H9 (cell line): ENCODE measurements around the gene IMMP1L. TPM values are rescaled to one million over a fixed set of nuclear protein-coding genes. Genes with fewer than 3 reads are reported as not detected.

ENCODE experiments used
- DNase-seq: peaks from one replicate; pipeline ENCODE4 v3.0.0-alpha.2; 2017
- H2AFZ ChIP-seq: one replicate; pipeline ENCODE4 v1.6.1; 2013; ENCODE audit warnings: mild to moderate bottlenecking, low read length, control low read depth, moderate library complexity
- H2AK5ac ChIP-seq: 2 replicates; pipeline ENCODE4 v1.6.1; 2013; ENCODE audit warnings: low read length, control low read depth, mixed read lengths; ENCODE audit not compliant: insufficient read length
- H2BK120ac ChIP-seq: one replicate; pipeline ENCODE4 v1.6.1; 2013; ENCODE audit warnings: low read depth, mild to moderate bottlenecking, low read length, control low read depth, inconsistent platforms; ENCODE audit not compliant: poor library complexity, severe bottlenecking
- H2BK12ac ChIP-seq: 2 replicates; pipeline ENCODE4 v1.6.1; 2013; ENCODE audit warnings: low read length, control low read depth, mixed read lengths, low read depth; ENCODE audit not compliant: insufficient read length
- H2BK15ac ChIP-seq: 2 replicates; pipeline ENCODE4 v1.6.1; 2013; ENCODE audit warnings: low read depth, low read length, control low read depth
- H2BK20ac ChIP-seq: one replicate; pipeline ENCODE4 v1.6.1; 2013; ENCODE audit warnings: low read depth, mild to moderate bottlenecking, low read length, control low read depth, inconsistent platforms; ENCODE audit not compliant: poor library complexity, severe bottlenecking
- H2BK5ac ChIP-seq: 2 replicates; pipeline ENCODE4 v1.6.1; 2013; ENCODE audit warnings: low read length, control low read depth, mixed read lengths; ENCODE audit not compliant: insufficient read length
- H3K14ac ChIP-seq: 2 replicates; pipeline ENCODE4 v1.6.1; 2013; ENCODE audit warnings: low read length, control low read depth; ENCODE audit not compliant: insufficient read depth
- H3K18ac ChIP-seq: 2 replicates; pipeline ENCODE4 v1.6.1; 2013; ENCODE audit warnings: low read depth, mild to moderate bottlenecking, mixed read lengths, low read length, control low read depth; ENCODE audit not compliant: insufficient read length
- H3K23ac ChIP-seq: 2 replicates; pipeline ENCODE4 v1.6.1; 2013; ENCODE audit warnings: low read length, control low read depth, mixed read lengths, low read depth; ENCODE audit not compliant: insufficient read length
- H3K23me2 ChIP-seq: 2 replicates; pipeline ENCODE4 v1.6.1; 2013; ENCODE audit warnings: low read depth, mild to moderate bottlenecking, mixed read lengths, low read length, control low read depth; ENCODE audit not compliant: insufficient read length, poor library complexity, severe bottlenecking
- H3K27ac ChIP-seq: 2 replicates; pipeline ENCODE4 v1.5.1; 2013; ENCODE audit warnings: low read length, control low read depth, mixed read lengths, low read depth; ENCODE audit not compliant: insufficient read length
- H3K27me3 ChIP-seq: 2 replicates; pipeline ENCODE4 v1.6.1; 2013; ENCODE audit warnings: low read length, control low read depth, inconsistent platforms; ENCODE audit not compliant: insufficient read depth
- H3K4ac ChIP-seq: 2 replicates; pipeline ENCODE4 v1.6.1; 2013; ENCODE audit warnings: low read depth, mild to moderate bottlenecking, control low read depth, inconsistent platforms, low read length, moderate library complexity
- H3K4me1 ChIP-seq: 2 replicates; pipeline ENCODE4 v1.6.1; 2013; ENCODE audit warnings: low read length, control low read depth, inconsistent platforms; ENCODE audit not compliant: insufficient read depth
- H3K4me2 ChIP-seq: 2 replicates; pipeline ENCODE4 v1.6.1; 2013; ENCODE audit warnings: low read length, control low read depth, mixed read lengths; ENCODE audit not compliant: insufficient read length, insufficient read depth
- H3K56ac ChIP-seq: 2 replicates; pipeline ENCODE4 v1.6.1; 2013; ENCODE audit warnings: low read depth, mild to moderate bottlenecking, mixed read lengths, low read length, control low read depth; ENCODE audit not compliant: insufficient read length
- H3K79me1 ChIP-seq: 2 replicates; pipeline ENCODE4 v1.6.1; 2013; ENCODE audit warnings: low read depth, mild to moderate bottlenecking, moderate library complexity, low read length, control low read depth, inconsistent platforms; ENCODE audit not compliant: insufficient read depth, poor library complexity, severe bottlenecking
- H3K79me2 ChIP-seq: 2 replicates; pipeline ENCODE4 v1.6.1; 2013; ENCODE audit warnings: low read length, control low read depth, inconsistent platforms; ENCODE audit not compliant: insufficient read depth
- H3K9ac ChIP-seq: 2 replicates; pipeline ENCODE4 v1.6.1; 2013; ENCODE audit warnings: low read length, control low read depth, mixed read lengths; ENCODE audit not compliant: insufficient read length; ENCODE audit errors: extremely low read depth
- H3K9me3 ChIP-seq: one replicate; pipeline ENCODE4 v1.6.1; 2013; ENCODE audit warnings: low read depth, low read length, inconsistent platforms; ENCODE audit not compliant: control insufficient read depth
- H3T11ph ChIP-seq: one replicate; pipeline ENCODE4 v1.6.1; 2013; ENCODE audit warnings: mild to moderate bottlenecking, low read length, control low read depth, inconsistent platforms
- H4K20me1 ChIP-seq: one replicate; pipeline ENCODE4 v1.6.1; 2013; ENCODE audit not compliant: control insufficient read depth, insufficient read length, insufficient read depth
- H4K5ac ChIP-seq: 2 replicates; pipeline ENCODE4 v1.6.1; 2013; ENCODE audit warnings: low read depth, mild to moderate bottlenecking, mixed read lengths, low read length, control low read depth; ENCODE audit not compliant: insufficient read length
- H4K8ac ChIP-seq: replicated peaks from 2 replicates; pipeline ENCODE4 v1.6.1; 2013; ENCODE audit warnings: low read length, control low read depth, mixed read lengths, low read depth; ENCODE audit not compliant: insufficient read length
- H4K91ac ChIP-seq: 2 replicates; pipeline ENCODE4 v1.6.1; 2013; ENCODE audit warnings: low read depth, mild to moderate bottlenecking, moderate library complexity, mixed read lengths, low read length, control low read depth; ENCODE audit not compliant: insufficient read length
- H3K27ac Mint-ChIP-seq, 3 experiments: 2 replicates in 2 of 3; 3 replicates in 1 of 3; pipeline ENCODE4 v1.8.0; 2020 to 2021; ENCODE audit warnings: mixed read lengths in 3 of 3, mild to moderate bottlenecking in 1 of 3, moderate library complexity in 1 of 3
- H3K27me3 Mint-ChIP-seq: 2 replicates; pipeline ENCODE4 v1.8.0; 2021; ENCODE audit warnings: low read depth, mild to moderate bottlenecking, moderate library complexity, mixed read lengths
- H3K36me3 Mint-ChIP-seq, 3 experiments: 2 replicates in 2 of 3; 3 replicates in 1 of 3; pipeline ENCODE4 v1.8.0; 2020 to 2021; ENCODE audit warnings: low read depth in 3 of 3, mixed read lengths in 3 of 3; ENCODE audit not compliant: insufficient read depth in 1 of 3
- H3K4me1 Mint-ChIP-seq, 2 experiments: 2 replicates each; pipeline ENCODE4 v1.8.0; 2020; ENCODE audit warnings: mixed read lengths in 2 of 2
- H3K4me3 Mint-ChIP-seq, 2 experiments: 2 replicates in 1 of 2; 3 replicates in 1 of 2; pipeline ENCODE4 v1.8.0; 2020 to 2021; ENCODE audit warnings: mild to moderate bottlenecking in 2 of 2, mixed read lengths in 2 of 2, moderate library complexity in 1 of 2
- H3K9me3 Mint-ChIP-seq, 2 experiments: 2 replicates in 1 of 2; 3 replicates in 1 of 2; pipeline ENCODE4 v1.8.0; 2020; ENCODE audit warnings: mild to moderate bottlenecking in 2 of 2, mixed read lengths in 2 of 2, moderate library complexity in 1 of 2
- WGBS: extraction: QIAGEN DNeasy Blood & Tissue Kit; methylation state at CpG from one replicate; pipeline ENCODE4 v1.1.7; 2013; ENCODE audit warnings: missing lambda C conversion rate, low lambda C conversion rate, mixed read lengths; ENCODE audit not compliant: insufficient read length; ENCODE audit errors: extremely low coverage; 5-methylcytosine and 5-hydroxymethylcytosine counted together
- total RNA-seq: library from RNA; stranded (reverse); gene quantifications from 2 replicates; pipeline ENCODE4 v1.2.1, GENCODE V29; 2021
- TF ChIP-seq, protein P1 (sequence below): fragments of 200-600 bp; sonication (generic); conservative IDR thresholded peaks from 3 replicates; pipeline ENCODE4 v1.8.0; 2021; ENCODE audit warnings: antibody characterized with exemption, mild to moderate bottlenecking

The IMMP1L gene
- total RNA-seq, 1 experiment from 2014 or later: 27.0 TPM

DNA sequence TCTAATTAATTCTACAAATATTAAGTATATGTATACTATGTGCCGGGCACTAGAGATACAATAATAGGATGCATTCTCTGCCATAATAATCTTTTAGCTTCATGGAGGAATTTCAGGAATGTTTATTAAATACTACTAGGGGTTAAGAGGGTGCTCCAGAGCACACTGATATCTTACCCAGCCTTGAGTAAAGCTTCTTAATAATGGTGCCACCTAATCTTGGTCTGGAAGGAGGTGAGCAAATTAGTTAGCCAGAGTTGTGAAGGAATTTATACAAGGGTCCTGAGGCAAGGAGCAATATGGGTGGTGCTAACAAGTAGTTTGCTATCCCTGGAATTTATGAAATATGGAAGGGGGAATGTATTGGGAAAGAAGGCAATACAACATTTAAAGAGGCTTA lies 21.9 kb upstream of the IMMP1L start:
- H3K9ac ChIP-seq: no peak overlapping the region
- H3T11ph ChIP-seq: no peak overlapping the region
- no peaks in the 10 kb centered on the region for H3K4me1 ChIP-seq
- H2BK5ac ChIP-seq: no peak overlapping the region
- H2AK5ac ChIP-seq: no peak overlapping the region
- no peak overlapping the region for H2BK15ac ChIP-seq
- no peak overlapping the region for H3K18ac ChIP-seq
- H3K36me3 Mint-ChIP-seq: peaks cover 2 to 5% (median 4%) of the 10 kb centered on the region in 3 experiments; a peak in 4 of 7 replicates
- no CpG with 5 or more reads among the region's 1 CpG for WGBS
- no peak overlapping the region for H3K14ac ChIP-seq
- no peak overlapping the region for H4K91ac ChIP-seq
- H2BK120ac ChIP-seq: no peak overlapping the region
- H2AFZ ChIP-seq: no peak overlapping the region
- H3K4ac ChIP-seq: no peak overlapping the region
- H3K27ac Mint-ChIP-seq: peak overlapping the region in 1 of 3 experiments; percentile 24; a peak in 1 of 7 replicates
- H3K9me3 Mint-ChIP-seq: no peaks in the 10 kb centered on the region; a peak in 1 of 5 replicates
- no peak overlapping the region for H2BK12ac ChIP-seq
- H3K9me3 ChIP-seq: no peaks in the 10 kb centered on the region
- no peak overlapping the region for H3K4me3 Mint-ChIP-seq
- no peaks in the 10 kb centered on the region for H4K20me1 ChIP-seq
- H3K27ac ChIP-seq: no peak overlapping the region
- H4K5ac ChIP-seq: no peak overlapping the region
- H3K27me3 Mint-ChIP-seq: no peaks in the 10 kb centered on the region; the same call in 1 of the 2 replicates
- no peak overlapping the region for H3K56ac ChIP-seq
- H3K4me2 ChIP-seq: no peak overlapping the region
- no peak for DNase-seq
- TF ChIP-seq, protein P1, sequence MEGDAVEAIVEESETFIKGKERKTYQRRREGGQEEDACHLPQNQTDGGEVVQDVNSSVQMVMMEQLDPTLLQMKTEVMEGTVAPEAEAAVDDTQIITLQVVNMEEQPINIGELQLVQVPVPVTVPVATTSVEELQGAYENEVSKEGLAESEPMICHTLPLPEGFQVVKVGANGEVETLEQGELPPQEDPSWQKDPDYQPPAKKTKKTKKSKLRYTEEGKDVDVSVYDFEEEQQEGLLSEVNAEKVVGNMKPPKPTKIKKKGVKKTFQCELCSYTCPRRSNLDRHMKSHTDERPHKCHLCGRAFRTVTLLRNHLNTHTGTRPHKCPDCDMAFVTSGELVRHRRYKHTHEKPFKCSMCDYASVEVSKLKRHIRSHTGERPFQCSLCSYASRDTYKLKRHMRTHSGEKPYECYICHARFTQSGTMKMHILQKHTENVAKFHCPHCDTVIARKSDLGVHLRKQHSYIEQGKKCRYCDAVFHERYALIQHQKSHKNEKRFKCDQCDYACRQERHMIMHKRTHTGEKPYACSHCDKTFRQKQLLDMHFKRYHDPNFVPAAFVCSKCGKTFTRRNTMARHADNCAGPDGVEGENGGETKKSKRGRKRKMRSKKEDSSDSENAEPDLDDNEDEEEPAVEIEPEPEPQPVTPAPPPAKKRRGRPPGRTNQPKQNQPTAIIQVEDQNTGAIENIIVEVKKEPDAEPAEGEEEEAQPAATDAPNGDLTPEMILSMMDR: no peak
- no peak overlapping the region for H4K8ac ChIP-seq
- no peaks in the 10 kb centered on the region for H3K4me1 Mint-ChIP-seq
- no peaks in the 10 kb centered on the region for H3K79me2 ChIP-seq
- H3K79me1 ChIP-seq: no peaks in the 10 kb centered on the region
- no peak overlapping the region for H2BK20ac ChIP-seq
- H3K27me3 ChIP-seq: no peaks in the 10 kb centered on the region
- H3K23me2 ChIP-seq: no peaks in the 10 kb centered on the region
- no peak overlapping the region for H3K23ac ChIP-seq
